Measurements from ENCODE around the gene SIX1.

The SIX1 gene

GRCh38 chr14:60636879-60637478 is 12.3 kb downstream of the SIX1 start:
- DNase-seq (ENCODE audit: low read depth, low spot score), result no peak
- in situ Hi-C loops (cut with HindIII; ENCODE audit: low sequenced_read_pairs), result loop anchor here (25.0 kb wide), 1 partner anchor 400 kb away; no protein-coding TSS in a partner anchor
- TF ChIP-seq CTCF (IDR thresholded peaks at IDR 0.05; ENCODE audit: low read depth, low read length), result no peak
- H3K4me3 ChIP-seq (ENCODE audit: low read depth, low read length), result no peak overlapping the region

GRCh38 chr14:60634153-60634552 is 15.1 kb downstream of the SIX1 start:
- in situ Hi-C loops (cut with HindIII; ENCODE audit: low sequenced_read_pairs), result loop anchor here (25.0 kb wide), 1 partner anchor 403 kb away; no protein-coding TSS in a partner anchor
- no peak for TF ChIP-seq CTCF (IDR thresholded peaks at IDR 0.05; ENCODE audit: low read depth, low read length)
- DNase-seq (ENCODE audit: low read depth, low spot score), result no peak
- H3K4me3 ChIP-seq (ENCODE audit: low read depth, low read length), result no peak overlapping the region

- no peak for DNase-seq (ENCODE audit: low read depth, low spot score)
- no peak for TF ChIP-seq CTCF (IDR thresholded peaks at IDR 0.05; ENCODE audit: low read depth, low read length)
- H3K4me3 ChIP-seq (ENCODE audit: low read depth, low read length), result no peak overlapping the region
- in situ Hi-C loops (cut with HindIII; ENCODE audit: low sequenced_read_pairs), result loop anchor here (25.0 kb wide), 1 partner anchor 405 kb away; no protein-coding TSS in a partner anchor
Observed at GRCh38 chr14:60632777-60633176, 16.5 kb downstream of the SIX1 start.

- in situ Hi-C loops (cut with HindIII; ENCODE audit: low sequenced_read_pairs), result loop anchor here (25.0 kb wide), 1 partner anchor 405 kb away; no protein-coding TSS in a partner anchor
- no peak overlapping the region for H3K4me3 ChIP-seq (ENCODE audit: low read depth, low read length)
- TF ChIP-seq CTCF (IDR thresholded peaks at IDR 0.05; ENCODE audit: low read depth, low read length), result no peak
Observed at GRCh38 chr14:60632257-60632656, 17.0 kb downstream of the SIX1 start.

GRCh38 chr14:60631842-60632241 is 17.4 kb downstream of the SIX1 start:
- in situ Hi-C loops (cut with HindIII; ENCODE audit: low sequenced_read_pairs), result loop anchor here (25.0 kb wide), 1 partner anchor 405 kb away; no protein-coding TSS in a partner anchor
- DNase-seq (ENCODE audit: low read depth, low spot score), result no peak
- no peak overlapping the region for H3K4me3 ChIP-seq (ENCODE audit: low read depth, low read length)
- no peak for TF ChIP-seq CTCF (IDR thresholded peaks at IDR 0.05; ENCODE audit: low read depth, low read length)

More at GRCh38 chr14:60632257-60632656, 17.0 kb downstream of the SIX1 start:
- no peak for DNase-seq (ENCODE audit: low read depth, low spot score)

GRCh38 chr14:60630129-60630528 is 19.1 kb downstream of the SIX1 start:
- no peak overlapping the region for H3K4me3 ChIP-seq (ENCODE audit: low read depth, low read length)
- no peak for DNase-seq (ENCODE audit: low read depth, low spot score)
- no peak for TF ChIP-seq CTCF (IDR thresholded peaks at IDR 0.05; ENCODE audit: low read depth, low read length)
- in situ Hi-C loops (cut with HindIII; ENCODE audit: low sequenced_read_pairs), result loop anchor here (25.0 kb wide), 1 partner anchor 407 kb away; no protein-coding TSS in a partner anchor

All from astrocyte of the spinal cord (primary cell).